ENCODE data around the gene FBLN1.
"Not testable (repeated sequence)": the region's sequence is repeated elsewhere in the genome, so short reads cannot be mapped to it uniquely, and the experiment has no call there.

Gene FBLN1

GRCh38 chr22:45616432-45616831, 113.7 kb downstream of the FBLN1 start:
- no peak for DNase-seq

- no peak for DNase-seq
Observed at GRCh38 chr22:45617948-45618347, 115.3 kb downstream of the FBLN1 start.

GRCh38 chr22:45620706-45621105, 118.0 kb downstream of the FBLN1 start:
- DNase-seq: no peak

GRCh38 chr22:45621836-45622600, 119.3 kb downstream of the FBLN1 start:
- no peak for DNase-seq

- DNase-seq: not testable (repeated sequence)
Observed at GRCh38 chr22:45623464-45624145, 120.9 kb downstream of the FBLN1 start.

- no peak for DNase-seq
Observed at GRCh38 chr22:45626198-45626651, 123.5 kb downstream of the FBLN1 start.

- DNase-seq: no peak
Observed at GRCh38 chr22:45627489-45628233, 125.0 kb downstream of the FBLN1 start.

GRCh38 chr22:45628515-45628914, 125.8 kb downstream of the FBLN1 start:
- no peak for DNase-seq

GRCh38 chr22:45629469-45630089, 126.9 kb downstream of the FBLN1 start:
- DNase-seq: no peak

- no peak for DNase-seq
Observed at GRCh38 chr22:45630436-45630835, 127.8 kb downstream of the FBLN1 start.

- DNase-seq: no peak
Observed at GRCh38 chr22:45631140-45631840, 128.6 kb downstream of the FBLN1 start.

- no peak for DNase-seq
Observed at GRCh38 chr22:45631841-45632238, 129.2 kb downstream of the FBLN1 start.

- DNase-seq: no peak
Observed at GRCh38 chr22:45632791-45633515, 130.3 kb downstream of the FBLN1 start.

- DNase-seq: no peak
Observed at GRCh38 chr22:45636683-45637082, 134.0 kb downstream of the FBLN1 start.

- DNase-seq: no peak
Observed at GRCh38 chr22:45638197-45638596, 135.5 kb downstream of the FBLN1 start.

- peak in 1 of 2 donors; percentile 37 for DNase-seq
Observed at GRCh38 chr22:45638834-45639746, 136.4 kb downstream of the FBLN1 start.

- no peak for DNase-seq
Observed at GRCh38 chr22:45639747-45640102, 137.0 kb downstream of the FBLN1 start.

GRCh38 chr22:45640291-45640940, 137.7 kb downstream of the FBLN1 start:
- no peak for DNase-seq

- no peak for DNase-seq
Observed at GRCh38 chr22:45640941-45641621, 138.4 kb downstream of the FBLN1 start.

- no peak for DNase-seq
Observed at GRCh38 chr22:45642986-45643385, 140.3 kb downstream of the FBLN1 start.

Data from bone marrow (tissue), 2 donors.